GM12801 (cell line): ENCODE results near the gene DNM3.

Source experiments
- TF ChIP-seq, protein P1 (sequence below): IDR thresholded peaks from one replicate; pipeline ENCODE4 v1.5.1; 2011; ENCODE audit warnings: control low read depth; ENCODE audit not compliant: insufficient read length; ENCODE audit errors: extremely low read depth

DNM3 gene

DNA sequence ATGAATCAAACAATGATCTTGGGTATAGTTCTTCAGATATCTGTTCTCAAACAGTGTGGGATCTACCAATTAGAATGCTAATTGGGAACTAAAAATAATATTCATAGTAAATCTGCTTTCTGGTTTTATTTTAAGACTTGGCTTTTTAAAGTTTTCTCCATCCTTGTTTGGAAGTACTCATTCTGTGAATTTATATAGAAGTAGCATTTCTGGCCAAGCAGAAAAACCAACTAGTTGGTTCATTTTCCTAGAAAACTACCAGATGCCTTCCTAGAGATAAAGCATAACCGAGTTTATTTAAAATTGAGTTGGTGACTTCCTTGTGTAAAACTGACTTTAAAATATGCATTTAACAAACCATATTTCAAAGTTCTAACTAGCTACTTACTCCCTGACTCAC, 48.8 kb downstream of the DNM3 start:
- TF ChIP-seq, protein P1, sequence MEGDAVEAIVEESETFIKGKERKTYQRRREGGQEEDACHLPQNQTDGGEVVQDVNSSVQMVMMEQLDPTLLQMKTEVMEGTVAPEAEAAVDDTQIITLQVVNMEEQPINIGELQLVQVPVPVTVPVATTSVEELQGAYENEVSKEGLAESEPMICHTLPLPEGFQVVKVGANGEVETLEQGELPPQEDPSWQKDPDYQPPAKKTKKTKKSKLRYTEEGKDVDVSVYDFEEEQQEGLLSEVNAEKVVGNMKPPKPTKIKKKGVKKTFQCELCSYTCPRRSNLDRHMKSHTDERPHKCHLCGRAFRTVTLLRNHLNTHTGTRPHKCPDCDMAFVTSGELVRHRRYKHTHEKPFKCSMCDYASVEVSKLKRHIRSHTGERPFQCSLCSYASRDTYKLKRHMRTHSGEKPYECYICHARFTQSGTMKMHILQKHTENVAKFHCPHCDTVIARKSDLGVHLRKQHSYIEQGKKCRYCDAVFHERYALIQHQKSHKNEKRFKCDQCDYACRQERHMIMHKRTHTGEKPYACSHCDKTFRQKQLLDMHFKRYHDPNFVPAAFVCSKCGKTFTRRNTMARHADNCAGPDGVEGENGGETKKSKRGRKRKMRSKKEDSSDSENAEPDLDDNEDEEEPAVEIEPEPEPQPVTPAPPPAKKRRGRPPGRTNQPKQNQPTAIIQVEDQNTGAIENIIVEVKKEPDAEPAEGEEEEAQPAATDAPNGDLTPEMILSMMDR: no peak

DNA sequence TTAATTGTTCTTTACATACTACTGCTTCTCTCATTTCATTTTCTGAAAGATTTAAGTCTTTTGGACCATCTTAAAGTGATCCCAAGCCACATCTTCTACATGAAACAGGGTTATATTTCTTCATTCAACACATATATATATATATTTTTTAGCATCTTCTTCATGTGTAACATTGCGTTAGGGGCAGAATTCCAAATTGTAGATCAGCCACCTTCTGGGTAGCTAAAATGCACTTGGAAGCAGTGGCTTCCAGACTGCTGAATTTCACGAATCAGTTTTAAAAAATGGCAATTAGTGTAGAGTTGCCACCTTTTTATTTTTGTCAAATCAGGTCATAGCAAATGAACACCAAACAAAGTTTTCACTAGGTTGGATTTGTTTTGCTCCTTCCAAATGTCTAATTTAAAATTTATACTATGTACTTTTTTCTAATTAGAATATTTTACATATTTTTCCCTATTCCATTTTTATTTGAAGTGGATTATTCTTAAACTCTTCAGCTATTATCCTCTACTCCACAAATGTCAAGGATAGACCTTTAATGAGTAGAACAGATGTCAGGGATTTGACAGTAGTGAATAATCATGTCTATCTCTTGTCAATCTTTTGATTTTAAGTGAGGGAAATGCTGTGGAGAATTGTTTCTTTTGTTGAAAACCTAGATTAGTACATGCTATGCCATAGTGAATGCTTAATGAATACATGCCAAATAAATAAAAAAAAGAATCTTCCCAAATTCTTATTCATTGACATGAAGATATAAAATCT, 55.8 kb downstream of the DNM3 start:
- TF ChIP-seq, protein P1: no peak

DNA sequence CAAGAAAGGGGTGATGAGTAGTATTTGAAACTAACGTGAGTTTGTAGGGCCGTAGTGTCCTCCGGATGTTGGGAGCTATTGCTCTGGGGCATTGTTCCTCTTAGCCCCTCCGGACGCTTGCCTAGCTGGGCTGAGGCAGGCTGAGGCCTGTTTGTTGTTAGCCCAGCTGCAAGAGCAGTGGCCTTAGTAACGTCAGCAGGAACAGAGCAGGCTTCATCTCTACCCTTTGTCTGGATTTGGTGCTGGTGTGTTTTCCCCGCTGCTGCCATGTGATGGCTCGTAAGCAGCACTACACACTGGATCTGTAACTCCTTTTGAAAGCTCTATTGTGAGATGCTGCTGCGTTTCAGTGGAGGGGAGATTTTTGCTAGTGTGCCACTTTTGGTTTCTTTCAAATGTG, 57.6 kb downstream of the DNM3 start:
- TF ChIP-seq, protein P1: no peak

DNA sequence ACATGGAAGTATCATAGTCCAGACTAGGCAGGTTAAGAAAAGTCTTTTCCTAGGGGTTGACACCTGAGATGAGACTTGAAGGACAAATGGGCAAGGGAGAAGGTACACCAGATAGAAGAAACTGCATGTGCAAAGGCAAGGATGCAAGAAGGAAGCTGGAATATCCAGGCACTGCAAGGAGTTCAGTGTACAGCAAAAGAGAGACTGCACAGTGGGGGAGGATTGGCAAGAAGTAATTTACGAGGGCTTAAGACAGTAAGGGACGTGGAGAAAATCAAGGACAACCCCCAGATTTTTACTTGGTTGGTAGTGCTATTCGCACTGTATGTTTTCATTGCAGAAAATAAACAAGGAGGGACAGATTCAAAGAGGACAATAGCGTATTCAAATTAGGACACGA, 58.5 kb downstream of the DNM3 start:
- TF ChIP-seq, protein P1: no peak

DNA sequence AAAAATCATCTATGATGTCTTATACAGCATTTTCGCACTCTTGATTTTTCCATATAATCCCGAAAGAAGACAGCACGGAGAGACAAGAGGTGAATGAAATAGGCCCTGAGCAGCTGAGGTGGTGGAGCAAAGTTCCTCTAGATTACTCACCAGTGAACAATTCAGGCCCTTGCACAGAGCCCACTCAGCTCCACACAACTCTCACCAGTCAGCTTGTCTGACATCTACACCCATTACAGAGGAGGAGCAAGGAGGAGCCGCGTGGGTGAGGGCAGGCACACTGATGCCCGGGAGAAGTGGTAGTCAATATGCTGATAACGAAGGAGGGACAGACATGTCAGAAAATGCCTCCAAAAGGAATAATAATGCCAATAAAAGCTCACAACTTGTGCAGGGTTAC, 59.9 kb downstream of the DNM3 start:
- TF ChIP-seq, protein P1: no peak

DNA sequence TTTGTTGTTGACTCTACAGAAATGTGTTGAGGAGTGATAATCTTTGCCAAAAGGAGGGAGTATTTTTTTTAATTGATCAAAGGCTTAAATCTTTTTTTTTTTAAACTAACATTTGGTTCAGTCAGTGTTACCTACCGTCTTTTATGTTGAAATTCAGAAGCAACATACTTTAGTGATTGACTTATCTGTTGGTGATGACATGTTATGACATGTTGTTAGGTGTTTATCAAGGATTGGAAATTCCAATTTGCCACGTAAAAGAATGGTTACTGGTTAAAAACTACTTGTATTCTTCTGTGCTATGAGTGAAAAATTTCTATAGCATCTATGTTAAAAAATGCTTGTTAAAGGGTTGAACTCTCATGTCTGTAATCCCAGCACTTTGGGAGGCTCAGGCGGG, 61.2 kb downstream of the DNM3 start:
- TF ChIP-seq, protein P1: no peak

DNA sequence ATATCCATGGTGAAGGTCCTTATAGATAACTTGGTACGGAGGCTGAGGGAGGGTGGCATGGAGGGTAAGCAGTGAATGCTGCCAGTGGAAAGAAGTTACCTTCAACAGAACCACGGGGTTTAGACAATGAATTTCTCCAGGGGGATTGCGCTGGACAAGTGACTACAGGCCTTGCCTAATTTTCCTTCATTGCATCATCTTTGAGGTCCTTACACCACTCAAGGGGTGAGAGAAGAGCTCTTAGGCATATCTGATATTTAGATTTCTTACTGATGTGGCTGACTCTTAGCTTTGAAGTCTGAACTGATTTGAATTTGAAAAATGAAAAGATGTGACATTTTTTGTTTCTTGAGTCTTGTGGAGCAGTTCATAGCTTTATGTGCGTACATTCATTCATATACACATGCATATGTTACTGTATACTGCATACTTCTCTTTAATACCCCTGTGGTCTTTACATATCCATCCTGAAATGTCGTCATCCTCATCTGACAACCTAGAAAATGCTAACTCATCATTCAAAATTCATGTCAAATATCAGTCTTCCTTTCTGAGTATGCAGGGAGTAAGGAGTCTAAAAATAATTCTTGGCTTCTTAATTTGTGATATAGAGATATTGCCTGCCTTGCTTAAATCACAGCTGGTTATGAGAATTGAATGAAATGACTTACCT, 63.6 kb downstream of the DNM3 start:
- TF ChIP-seq, protein P1: no peak
